Measurements from ENCODE around the gene CCDC190.

DNA sequence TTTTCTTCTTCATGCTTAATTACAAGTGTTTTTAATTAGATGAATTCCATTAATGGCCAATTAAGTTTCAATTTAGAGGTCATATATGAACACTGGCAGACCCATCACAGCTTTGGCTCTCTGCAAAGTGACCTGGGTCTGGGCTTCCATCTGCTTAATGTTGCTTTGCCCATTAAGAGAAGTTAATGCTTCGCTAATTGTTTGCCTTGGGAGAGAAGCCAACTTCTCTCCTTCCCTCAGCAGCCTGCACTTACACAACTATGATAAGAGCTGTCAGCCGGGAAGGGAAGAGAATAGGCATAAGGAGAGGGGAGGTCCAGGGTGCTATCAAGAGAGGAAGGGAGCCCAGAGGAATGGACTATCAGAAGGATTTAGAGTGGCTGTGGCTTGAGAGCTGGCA is 29.0 kb upstream of the CCDC190 start:
- TF ChIP-seq EZH2 (IDR thresholded peaks at IDR 0.05; ENCODE audit: insufficient read depth, poor library complexity, severe bottlenecking) (no peak), EZH2phosphoT487 (IDR thresholded peaks at IDR 0.05; ENCODE audit: insufficient read depth, low read depth) (no peak)

All from GM23248 (cell line).